Measurements from ENCODE around the gene DOK3. TPM values are rescaled to one million over a fixed set of nuclear protein-coding genes. Genes with fewer than 3 reads are reported as not detected.
A peak's percentile ranks its signal among the peaks of the same experiment; 100 is the strongest.

Gene DOK3
- total RNA-seq, 1 experiment from 2014 or later, result 8.0 TPM

GRCh38 chr5:177507596-177508220 lies 1.9 kb downstream of the DOK3 start:
- Histone ChIP-seq H4K20me1 (ENCODE audit: insufficient read depth) (no peaks in the 10 kb centered on the region), H3K4me1 (ENCODE audit: control insufficient read depth in 1 of 2, insufficient read depth in 2 of 2, low read length in 2 of 2) (no peaks in the 10 kb centered on the region), H3K9me2 (ENCODE audit: insufficient read depth) (no peaks in the 10 kb centered on the region), H3K4me2 (ENCODE audit: low read length) (no peak overlapping the region), H3K4me3 (replicated peaks in 1 of 2; ENCODE audit: low read depth in 1 of 2, low read length in 2 of 2) (no peak overlapping the region), H3K79me2 (ENCODE audit: insufficient read depth, low read length) (no peaks in the 10 kb centered on the region), H3K27me3 (ENCODE audit: insufficient read depth, low read length) (no peaks in the 10 kb centered on the region), H3K9me3 (ENCODE audit: control insufficient read depth in 1 of 2, insufficient read depth in 1 of 2, low read depth in 1 of 2, low read length in 2 of 2) (no peaks in the 10 kb centered on the region), H2AFZ (ENCODE audit: low read depth, low read length, poor library complexity, severe bottlenecking) (no peak overlapping the region), H3K9ac (ENCODE audit: low read length) (no peak overlapping the region), H3K36me3 (ENCODE audit: control insufficient read depth in 1 of 2, insufficient read depth in 2 of 2, low read length in 2 of 2) (peaks cover 11 to 21% of the 10 kb centered on the region in 2 experiments; a peak in 3 of 4 replicates), H3K27ac (ENCODE audit: low read depth, low read length) (peak overlapping the region; percentile 32; the same call in 1 of the 2 replicates)
- no peak for DNase-seq (ENCODE audit: low read depth, low spot score)
- BruUV-seq (replicated peaks), result no TSS peak
- ATAC-seq, result no peak
- no peak for TF ChIP-seq SP1 (IDR thresholded peaks at IDR 0.05; ENCODE audit: low read depth)
- TF ChIP-seq ATF3 (IDR thresholded peaks at IDR 0.05), result no peak
- TF ChIP-seq EZH2 (IDR thresholded peaks at IDR 0.05), result no peak
- TF ChIP-seq CBX3 (IDR thresholded peaks at IDR 0.05; ENCODE audit: low read depth), result no peak
- TF ChIP-seq, protein P1, sequence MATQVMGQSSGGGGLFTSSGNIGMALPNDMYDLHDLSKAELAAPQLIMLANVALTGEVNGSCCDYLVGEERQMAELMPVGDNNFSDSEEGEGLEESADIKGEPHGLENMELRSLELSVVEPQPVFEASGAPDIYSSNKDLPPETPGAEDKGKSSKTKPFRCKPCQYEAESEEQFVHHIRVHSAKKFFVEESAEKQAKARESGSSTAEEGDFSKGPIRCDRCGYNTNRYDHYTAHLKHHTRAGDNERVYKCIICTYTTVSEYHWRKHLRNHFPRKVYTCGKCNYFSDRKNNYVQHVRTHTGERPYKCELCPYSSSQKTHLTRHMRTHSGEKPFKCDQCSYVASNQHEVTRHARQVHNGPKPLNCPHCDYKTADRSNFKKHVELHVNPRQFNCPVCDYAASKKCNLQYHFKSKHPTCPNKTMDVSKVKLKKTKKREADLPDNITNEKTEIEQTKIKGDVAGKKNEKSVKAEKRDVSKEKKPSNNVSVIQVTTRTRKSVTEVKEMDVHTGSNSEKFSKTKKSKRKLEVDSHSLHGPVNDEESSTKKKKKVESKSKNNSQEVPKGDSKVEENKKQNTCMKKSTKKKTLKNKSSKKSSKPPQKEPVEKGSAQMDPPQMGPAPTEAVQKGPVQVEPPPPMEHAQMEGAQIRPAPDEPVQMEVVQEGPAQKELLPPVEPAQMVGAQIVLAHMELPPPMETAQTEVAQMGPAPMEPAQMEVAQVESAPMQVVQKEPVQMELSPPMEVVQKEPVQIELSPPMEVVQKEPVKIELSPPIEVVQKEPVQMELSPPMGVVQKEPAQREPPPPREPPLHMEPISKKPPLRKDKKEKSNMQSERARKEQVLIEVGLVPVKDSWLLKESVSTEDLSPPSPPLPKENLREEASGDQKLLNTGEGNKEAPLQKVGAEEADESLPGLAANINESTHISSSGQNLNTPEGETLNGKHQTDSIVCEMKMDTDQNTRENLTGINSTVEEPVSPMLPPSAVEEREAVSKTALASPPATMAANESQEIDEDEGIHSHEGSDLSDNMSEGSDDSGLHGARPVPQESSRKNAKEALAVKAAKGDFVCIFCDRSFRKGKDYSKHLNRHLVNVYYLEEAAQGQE (IDR thresholded peaks at IDR 0.05; ENCODE audit: low read depth), result no peak
- ChIA-PET RAD21 (ENCODE audit: low non-redundant PET in 1 of 2, low total read pairs in 2 of 2, uncharacterized antibody in 2 of 2, unreplicated experiment in 2 of 2) (interaction anchor here in 1 of 2 experiments (1.0 kb wide), 1 partner anchor 137 kb away, joined by 3 read pairs; no protein-coding TSS in a partner anchor), CTCF (interaction anchor here (1.0 to 2.1 kb wide), 4 partner anchors 9 to 62 kb away, joined by 3 to 9 read pairs (median 6); partner anchors contain the start of genes DDX41 and PDLIM7), POLR2A (no interaction called here)
- intact Hi-C loops (cut with micrococcal nuclease), result no loop called here
